ENCODE data around the gene LACRT.

Gene LACRT

GRCh38 chr12:54587315-54587873 is 47.3 kb downstream of the LACRT start:
- H3K27me3 ChIP-seq (replicated peaks in 2 of 5; ENCODE audit: control insufficient read depth in 4 of 5, insufficient read depth in 5 of 5, low read length in 4 of 5), result peaks cover 0 to 51% (median 42%) of the 10 kb centered on the region in 5 experiments

DNA sequence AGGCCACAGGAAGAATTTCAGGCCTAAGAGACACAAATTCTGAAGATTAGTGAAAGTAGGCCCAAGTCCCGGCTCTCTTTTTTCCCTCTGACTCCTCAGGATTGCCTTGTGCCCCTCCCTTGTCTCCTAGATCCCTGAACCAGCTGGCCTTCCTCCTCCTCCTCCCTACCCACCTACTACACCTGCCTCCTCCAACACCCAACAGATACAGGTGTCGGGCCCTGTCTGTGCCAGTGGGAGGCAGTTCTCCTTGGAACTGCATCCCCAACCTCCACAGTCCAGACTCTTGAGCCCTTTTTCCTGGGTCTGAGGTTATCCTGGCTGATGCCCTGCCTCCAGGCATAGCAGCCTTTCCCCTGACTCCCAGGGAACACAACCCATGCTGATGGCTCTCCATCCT is 48.1 kb downstream of the LACRT start:
- Histone ChIP-seq H3K9me3 (ENCODE audit: control extremely low read depth in 1 of 5, control insufficient read depth in 4 of 5, insufficient read depth in 2 of 5, low read depth in 1 of 5, low read length in 4 of 5) (no peaks in the 10 kb centered on the region), H3K4me3 (ENCODE audit: control insufficient read depth in 1 of 7, extremely low read depth in 1 of 7, insufficient read depth in 4 of 7, low read depth in 2 of 7, low read length in 6 of 7) (no peak overlapping the region), H3K4me1 (ENCODE audit: control extremely low read depth in 1 of 4, control insufficient read depth in 4 of 4, insufficient read depth in 4 of 4, low read length in 3 of 4) (peaks cover 0 to 12% (median 6%) of the 10 kb centered on the region in 4 experiments), H3K27ac (ENCODE audit: insufficient read depth in 1 of 2, low read depth in 1 of 2, low read length in 2 of 2, poor library complexity in 1 of 2, severe bottlenecking in 2 of 2) (no peak overlapping the region), H3K36me3 (ENCODE audit: control insufficient read depth in 4 of 4, insufficient read depth in 4 of 4, low read length in 3 of 4) (no peaks in the 10 kb centered on the region), H3K27me3 (replicated peaks in 2 of 5; ENCODE audit: control insufficient read depth in 4 of 5, insufficient read depth in 5 of 5, low read length in 4 of 5) (peaks cover 0 to 51% (median 36%) of the 10 kb centered on the region in 5 experiments)
- WGBS (ENCODE audit: insufficient coverage), result 100% methylated on average over 1 of the region's 2 CpGs
- POLR2A ChIA-PET, result no interaction called here
- CTCF ChIA-PET, result interaction anchor here (1.1 to 2.9 kb wide), 4 partner anchors 9 to 72 kb away, joined by 3 to 11 read pairs (median 8); no protein-coding TSS in a partner anchor
- DNase-seq, result no peak

More at GRCh38 chr12:54587315-54587873, 47.3 kb downstream of the LACRT start:
- Histone ChIP-seq H3K4me3 (ENCODE audit: control insufficient read depth in 1 of 7, extremely low read depth in 1 of 7, insufficient read depth in 4 of 7, low read depth in 2 of 7, low read length in 6 of 7) (no peak overlapping the region), H3K4me1 (ENCODE audit: control extremely low read depth in 1 of 4, control insufficient read depth in 4 of 4, insufficient read depth in 4 of 4, low read length in 3 of 4) (peaks cover 0 to 12% (median 6%) of the 10 kb centered on the region in 4 experiments), H3K36me3 (ENCODE audit: control insufficient read depth in 4 of 4, insufficient read depth in 4 of 4, low read length in 3 of 4) (no peaks in the 10 kb centered on the region), H3K27ac (ENCODE audit: insufficient read depth in 1 of 2, low read depth in 1 of 2, low read length in 2 of 2, poor library complexity in 1 of 2, severe bottlenecking in 2 of 2) (no peak overlapping the region), H3K9me3 (ENCODE audit: control extremely low read depth in 1 of 5, control insufficient read depth in 4 of 5, insufficient read depth in 2 of 5, low read depth in 1 of 5, low read length in 4 of 5) (no peaks in the 10 kb centered on the region)
- DNase-seq, result no peak
- ChIA-PET CTCF (interaction anchor here (0.9 to 2.9 kb wide), 6 partner anchors 9 to 71 kb away, joined by 3 to 11 read pairs (median 5); no protein-coding TSS in a partner anchor), POLR2A (no interaction called here)
- whole genome bisulfite sequencing (ENCODE audit: insufficient coverage), result 90% methylated on average over 4 of the region's 5 CpGs

DNA sequence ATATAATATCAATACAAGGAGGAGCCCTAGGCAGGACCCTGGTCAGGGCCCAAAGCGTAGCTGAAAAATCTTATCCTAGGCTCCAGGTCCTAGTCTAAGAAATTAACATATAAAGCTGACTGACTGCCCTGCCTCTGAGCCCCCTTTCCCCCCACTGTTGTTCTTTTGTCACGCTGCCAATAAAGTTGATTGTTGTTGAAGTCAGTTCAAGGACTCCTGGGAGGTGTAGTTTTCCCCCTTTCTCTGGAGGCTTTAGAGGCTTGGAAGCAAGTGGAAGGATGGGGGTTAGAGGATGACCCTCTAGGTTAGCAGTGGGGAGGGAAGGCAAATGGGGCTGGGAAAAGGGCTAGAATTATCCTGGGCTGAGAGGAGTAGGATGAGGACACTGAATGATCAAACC is 49.5 kb downstream of the LACRT start:
- WGBS (ENCODE audit: insufficient coverage), result 100% methylated on average over 1 of the region's 2 CpGs
- ChIA-PET POLR2A (no interaction called here), CTCF (no interaction called here)
- H3K27me3 ChIP-seq (replicated peaks in 2 of 5; ENCODE audit: control insufficient read depth in 4 of 5, insufficient read depth in 5 of 5, low read length in 4 of 5), result peaks cover 0 to 46% (median 33%) of the 10 kb centered on the region in 5 experiments
- peaks cover 0 to 12% (median 6%) of the 10 kb centered on the region in 4 experiments for H3K4me1 ChIP-seq (ENCODE audit: control extremely low read depth in 1 of 4, control insufficient read depth in 4 of 4, insufficient read depth in 4 of 4, low read length in 3 of 4)
- H3K27ac ChIP-seq (ENCODE audit: insufficient read depth in 1 of 2, low read depth in 1 of 2, low read length in 2 of 2, poor library complexity in 1 of 2, severe bottlenecking in 2 of 2), result no peak overlapping the region
- no peaks in the 10 kb centered on the region for H3K36me3 ChIP-seq (ENCODE audit: control insufficient read depth in 4 of 4, insufficient read depth in 4 of 4, low read length in 3 of 4)
- H3K9me3 ChIP-seq (ENCODE audit: control extremely low read depth in 1 of 5, control insufficient read depth in 4 of 5, insufficient read depth in 2 of 5, low read depth in 1 of 5, low read length in 4 of 5), result no peaks in the 10 kb centered on the region
- DNase-seq, result peak in 1 of 3 donors; percentile 17
- no peak overlapping the region for H3K4me3 ChIP-seq (ENCODE audit: control insufficient read depth in 1 of 7, extremely low read depth in 1 of 7, insufficient read depth in 4 of 7, low read depth in 2 of 7, low read length in 6 of 7)

DNA sequence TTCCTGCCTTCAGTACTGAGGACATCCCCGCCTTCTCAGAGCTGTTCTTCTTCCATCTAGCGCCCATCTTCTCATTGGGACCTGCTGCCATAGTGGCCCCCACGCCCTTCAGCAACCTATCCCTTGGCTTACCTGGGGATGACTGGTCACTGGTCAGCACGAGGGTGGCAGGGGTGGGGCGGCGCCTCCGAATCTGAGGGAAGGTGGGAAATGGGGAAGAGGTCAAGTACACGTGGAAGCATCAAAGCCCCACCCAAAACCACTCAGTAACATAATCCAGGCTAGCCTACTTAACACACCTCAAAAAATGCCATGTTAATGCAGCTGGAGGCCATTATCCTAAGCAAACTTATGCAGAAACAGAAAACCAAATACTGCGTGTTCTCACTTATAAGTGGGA is 50.6 kb downstream of the LACRT start:
- H3K36me3 ChIP-seq (ENCODE audit: control insufficient read depth in 4 of 4, insufficient read depth in 4 of 4, low read length in 3 of 4), result no peaks in the 10 kb centered on the region
- CTCF ChIA-PET, result interaction anchor here (1.6 kb wide), 1 partner anchor 12 kb away, joined by 10 read pairs; no protein-coding TSS in a partner anchor
- POLR2A ChIA-PET, result no interaction called here
- H3K27me3 ChIP-seq (replicated peaks in 2 of 5; ENCODE audit: control insufficient read depth in 4 of 5, insufficient read depth in 5 of 5, low read length in 4 of 5), result peaks cover 0 to 37% (median 24%) of the 10 kb centered on the region in 5 experiments
- DNase-seq, result no peak
- H3K4me1 ChIP-seq (ENCODE audit: control extremely low read depth in 1 of 4, control insufficient read depth in 4 of 4, insufficient read depth in 4 of 4, low read length in 3 of 4), result peaks cover 0 to 14% (median 7%) of the 10 kb centered on the region in 4 experiments
- no peak overlapping the region for H3K4me3 ChIP-seq (ENCODE audit: control insufficient read depth in 1 of 7, extremely low read depth in 1 of 7, insufficient read depth in 4 of 7, low read depth in 2 of 7, low read length in 6 of 7)
- H3K9me3 ChIP-seq (ENCODE audit: control extremely low read depth in 1 of 5, control insufficient read depth in 4 of 5, insufficient read depth in 2 of 5, low read depth in 1 of 5, low read length in 4 of 5), result no peaks in the 10 kb centered on the region
- H3K27ac ChIP-seq (ENCODE audit: insufficient read depth in 1 of 2, low read depth in 1 of 2, low read length in 2 of 2, poor library complexity in 1 of 2, severe bottlenecking in 2 of 2), result no peak overlapping the region
- WGBS (ENCODE audit: insufficient coverage), result 97% methylated on average over 3 of the region's 9 CpGs

DNA sequence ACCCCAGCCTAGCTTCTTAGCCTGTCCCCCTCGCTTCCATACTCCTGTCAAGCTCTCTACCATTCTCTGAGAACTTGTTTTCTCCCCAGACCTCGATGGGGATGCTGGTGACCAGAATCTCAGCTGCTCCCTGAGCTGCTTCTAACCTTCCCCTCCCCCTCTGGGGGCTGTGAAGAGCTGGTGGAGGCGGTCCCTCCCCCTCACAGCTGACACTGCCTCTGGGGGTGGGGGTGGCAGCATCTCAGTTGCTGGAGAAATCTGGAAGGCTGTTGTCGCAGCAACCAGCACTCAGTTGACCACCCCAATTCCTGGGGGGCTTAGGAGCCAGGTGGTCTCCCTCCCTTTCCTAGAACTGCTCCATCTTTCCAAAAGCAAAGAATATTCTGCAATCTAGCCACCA is 51.0 kb downstream of the LACRT start:
- 73% methylated on average over 3 of the region's 4 CpGs for WGBS (ENCODE audit: insufficient coverage)

DNA sequence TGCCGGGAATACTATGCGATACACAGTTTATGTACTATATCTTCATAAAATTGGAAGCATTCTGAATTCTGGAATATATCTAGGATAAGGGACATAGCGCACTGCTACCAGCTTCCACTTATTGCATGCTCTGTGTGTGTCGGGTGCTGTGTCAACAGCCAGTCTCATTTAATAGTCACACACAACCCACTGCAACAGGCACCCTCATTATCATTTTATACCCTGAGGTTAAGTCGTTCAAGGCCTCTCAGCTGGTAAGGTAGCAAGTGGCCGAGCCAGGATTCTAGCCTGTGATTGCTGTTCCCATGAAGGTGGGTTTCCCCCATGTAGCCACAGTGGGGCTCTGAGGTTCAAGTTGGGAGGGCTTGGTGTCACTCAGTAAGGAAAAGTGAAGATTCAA is 53.3 kb downstream of the LACRT start:
- Histone ChIP-seq H3K4me3 (ENCODE audit: control insufficient read depth in 1 of 7, extremely low read depth in 1 of 7, insufficient read depth in 4 of 7, low read depth in 2 of 7, low read length in 6 of 7) (no peak overlapping the region), H3K4me1 (ENCODE audit: control extremely low read depth in 1 of 4, control insufficient read depth in 4 of 4, insufficient read depth in 4 of 4, low read length in 3 of 4) (peaks cover 0 to 4% (median 0%) of the 10 kb centered on the region in 4 experiments), H3K36me3 (ENCODE audit: control insufficient read depth in 4 of 4, insufficient read depth in 4 of 4, low read length in 3 of 4) (peaks cover 0 to 2% (median under 1%) of the 10 kb centered on the region in 4 experiments), H3K27ac (ENCODE audit: insufficient read depth in 1 of 2, low read depth in 1 of 2, low read length in 2 of 2, poor library complexity in 1 of 2, severe bottlenecking in 2 of 2) (no peak overlapping the region), H3K27me3 (replicated peaks in 2 of 5; ENCODE audit: control insufficient read depth in 4 of 5, insufficient read depth in 5 of 5, low read length in 4 of 5) (peaks cover 0 to 16% (median 10%) of the 10 kb centered on the region in 5 experiments), H3K9me3 (ENCODE audit: control extremely low read depth in 1 of 5, control insufficient read depth in 4 of 5, insufficient read depth in 2 of 5, low read depth in 1 of 5, low read length in 4 of 5) (no peaks in the 10 kb centered on the region)
- 100% methylated on average over 3 of the region's 6 CpGs for WGBS (ENCODE audit: insufficient coverage)
- ChIA-PET POLR2A (no interaction called here), CTCF (interaction anchor here (0.7 to 5.5 kb wide), 6 partner anchors 8 to 377 kb away, joined by 3 to 52 read pairs (median 5); partner anchors contain the start of gene PDE1B)
- DNase-seq, result no peak

More for the DNA sequence above, 51.0 kb downstream of the LACRT start:
- Histone ChIP-seq H3K36me3 (ENCODE audit: control insufficient read depth in 4 of 4, insufficient read depth in 4 of 4, low read length in 3 of 4) (no peaks in the 10 kb centered on the region), H3K4me1 (ENCODE audit: control extremely low read depth in 1 of 4, control insufficient read depth in 4 of 4, insufficient read depth in 4 of 4, low read length in 3 of 4) (peaks cover 0 to 10% (median 6%) of the 10 kb centered on the region in 4 experiments), H3K4me3 (ENCODE audit: control insufficient read depth in 1 of 7, extremely low read depth in 1 of 7, insufficient read depth in 4 of 7, low read depth in 2 of 7, low read length in 6 of 7) (no peak overlapping the region), H3K9me3 (ENCODE audit: control extremely low read depth in 1 of 5, control insufficient read depth in 4 of 5, insufficient read depth in 2 of 5, low read depth in 1 of 5, low read length in 4 of 5) (no peaks in the 10 kb centered on the region), H3K27ac (ENCODE audit: insufficient read depth in 1 of 2, low read depth in 1 of 2, low read length in 2 of 2, poor library complexity in 1 of 2, severe bottlenecking in 2 of 2) (no peak overlapping the region), H3K27me3 (replicated peaks in 2 of 5; ENCODE audit: control insufficient read depth in 4 of 5, insufficient read depth in 5 of 5, low read length in 4 of 5) (peaks cover 0 to 33% (median 21%) of the 10 kb centered on the region in 5 experiments)
- ChIA-PET POLR2A (no interaction called here), CTCF (interaction anchor here (1.6 to 1.7 kb wide), 2 partner anchors 10 to 13 kb away, joined by 7 to 10 read pairs; no protein-coding TSS in a partner anchor)
- no peak for DNase-seq
